H7 (cell line): ENCODE results near the gene SEC31A. TPM values are rescaled to one million over a fixed set of nuclear protein-coding genes. Genes with fewer than 3 reads are reported as not detected.
A peak's percentile ranks its signal among the peaks of the same experiment; 100 is the strongest.

ENCODE experiments used
- DNase-seq: peaks from one replicate; pipeline ENCODE4 v3.0.0; 2012
- H3K27me3 ChIP-seq: 2 replicates; pipeline ENCODE4 v1.6.0; 2011; ENCODE audit warnings: mild to moderate bottlenecking, low read length; ENCODE audit not compliant: control insufficient read depth, insufficient read depth
- H3K36me3 ChIP-seq: replicated peaks from 2 replicates; pipeline ENCODE4 v1.5.1; 2011; ENCODE audit warnings: low read length; ENCODE audit not compliant: control insufficient read depth, insufficient read depth
- H3K4me3 ChIP-seq: 2 replicates; pipeline ENCODE4 v1.5.1; 2011; ENCODE audit warnings: low read depth, mild to moderate bottlenecking, control low read depth, low read length, moderate library complexity; ENCODE audit not compliant: insufficient read depth
- total RNA-seq: library from RNA; depleted of rRNA; stranded (reverse); fragments of >200 nt; shearing (Covaris generic); gene quantifications from 2 replicates; pipeline ENCODE4 v1.2.3, GENCODE V29; 2014

The SEC31A gene
- total RNA-seq, 1 experiment from 2014 or later: 117 TPM

DNA sequence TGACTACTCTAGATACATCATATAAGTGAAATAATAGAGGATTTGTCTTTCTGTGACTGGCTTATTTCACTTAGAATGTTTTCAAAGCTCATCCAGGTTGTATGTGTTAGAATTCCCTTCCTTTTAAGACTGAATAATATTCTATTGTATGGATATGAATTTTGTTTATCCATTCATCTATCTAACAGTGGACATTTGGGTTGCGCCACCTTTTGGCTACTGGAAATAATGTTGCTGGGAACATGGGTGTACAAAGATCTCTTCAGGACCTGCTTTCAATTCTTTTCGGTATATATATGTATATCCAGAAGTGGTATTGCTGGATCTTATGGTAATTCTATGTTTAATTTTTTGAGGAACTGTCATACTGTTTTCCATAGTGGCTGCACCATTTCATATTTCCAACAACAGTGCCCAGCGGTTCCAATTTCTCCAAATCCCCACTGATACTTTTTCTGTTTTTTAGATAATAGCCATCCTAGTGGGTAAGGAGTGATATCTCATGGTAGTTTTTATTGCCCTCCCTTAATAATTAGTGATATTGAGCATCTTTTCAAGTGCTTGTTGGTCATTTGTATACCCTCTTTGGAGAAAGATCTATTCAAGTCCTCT, 88.9 kb downstream of the SEC31A start:
- peaks cover 67% of the 10 kb centered on the region for H3K27me3 ChIP-seq
- DNase-seq: no peak
- no peak overlapping the region for H3K4me3 ChIP-seq
- H3K36me3 ChIP-seq: no peaks in the 10 kb centered on the region

DNA sequence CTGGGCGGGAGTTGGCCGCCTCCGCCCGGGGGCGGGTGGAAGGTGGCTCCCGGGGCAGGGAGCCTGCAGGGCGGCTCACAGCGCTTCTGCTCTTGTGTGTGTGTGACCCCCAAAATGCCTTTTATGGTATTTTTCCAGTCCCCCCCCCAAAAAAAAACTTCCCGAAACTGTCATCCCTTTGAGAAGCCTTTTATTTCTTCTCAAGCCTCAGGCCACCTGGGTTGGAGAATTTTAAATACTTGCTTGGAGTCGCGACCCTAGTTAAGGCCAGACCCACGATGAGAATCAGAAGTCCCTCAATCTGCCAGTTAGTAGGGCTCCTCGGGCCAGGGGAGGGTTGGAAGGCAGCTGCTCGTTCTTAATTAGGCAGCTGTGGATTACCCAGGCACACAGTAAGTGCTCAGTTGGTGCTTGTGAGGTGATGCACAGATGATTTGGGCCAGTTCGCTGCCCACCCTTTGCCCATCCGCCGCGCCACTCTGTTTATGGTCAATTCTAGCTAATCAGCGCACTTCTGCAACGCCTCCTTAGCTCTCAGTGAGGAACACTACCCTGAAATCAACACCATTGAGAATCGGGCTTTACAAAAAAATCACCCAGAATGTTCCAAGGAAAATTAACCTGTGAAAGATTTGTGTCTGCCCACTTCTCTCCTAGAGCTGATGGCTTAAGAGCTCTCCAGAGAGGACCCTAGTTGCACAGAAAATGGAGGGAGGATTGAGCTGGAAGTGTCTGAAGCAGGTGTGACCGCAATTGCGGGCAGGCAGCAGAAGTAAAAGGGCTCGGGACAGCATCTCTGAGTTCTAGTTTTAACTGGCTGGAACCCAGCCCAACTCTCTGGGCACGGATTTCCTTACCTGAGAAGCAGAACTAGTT, 91.7 kb downstream of the SEC31A start:
- Histone ChIP-seq H3K4me3 (peak overlapping the region; percentile 59), H3K36me3 (no peaks in the 10 kb centered on the region), H3K27me3 (peaks cover 80% of the 10 kb centered on the region)
- peak; percentile 59 for DNase-seq

- peak within 1 kb of the TSS; percentile 59 for H3K4me3 ChIP-seq
- peaks cover 86% of the 10 kb centered on the region for H3K27me3 ChIP-seq
- no peaks in the 10 kb centered on the region for H3K36me3 ChIP-seq
- peak; percentile 92 for DNase-seq
Measured at GRCh38 chr4:82798168-82799005, 92.6 kb downstream of the SEC31A start, which contains the start of gene SCD5. TSS of gene SCD5 (minus strand) at chr4:82798796. CDS start at chr4:82798537, 259 bp downstream.

DNA sequence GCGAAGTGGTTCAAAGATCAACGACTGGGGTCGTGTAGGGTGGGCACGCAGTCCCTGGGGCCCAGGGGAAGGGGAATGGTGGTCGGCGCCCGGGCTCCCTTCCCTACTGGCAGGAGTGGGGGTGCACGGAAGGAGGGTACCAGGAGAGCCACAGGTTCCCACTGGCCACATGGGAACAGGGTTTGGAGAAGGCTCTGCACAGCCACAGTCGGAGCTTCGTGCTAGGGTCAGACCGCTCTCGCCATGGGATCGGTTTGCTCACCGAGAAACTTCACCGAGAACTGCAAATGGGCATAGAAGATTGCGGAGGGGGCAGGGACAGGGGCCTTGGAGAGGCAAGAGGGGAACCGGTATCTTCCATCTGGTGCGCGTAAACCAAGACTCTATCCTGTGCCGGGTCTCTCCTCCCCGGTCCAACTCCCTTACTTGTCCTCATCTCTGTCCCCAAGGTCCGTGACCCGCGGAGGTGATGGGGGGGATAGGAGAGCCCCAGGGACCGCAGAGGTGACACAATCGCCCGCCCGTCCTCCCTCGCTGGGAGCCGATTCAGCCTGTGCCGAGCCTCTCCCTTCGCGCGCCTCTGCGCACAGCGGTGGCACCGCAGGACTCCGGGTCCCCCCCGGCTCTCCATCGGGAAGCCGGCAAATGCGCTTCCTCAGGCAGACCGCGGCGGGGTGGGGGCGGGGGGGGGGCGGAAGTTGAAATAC, 93.4 kb downstream of the SEC31A start:
- Histone ChIP-seq H3K4me3 (peak overlapping the region; percentile 59), H3K36me3 (no peaks in the 10 kb centered on the region), H3K27me3 (peaks cover 89% of the 10 kb centered on the region)
- peak; percentile 77 for DNase-seq

DNA sequence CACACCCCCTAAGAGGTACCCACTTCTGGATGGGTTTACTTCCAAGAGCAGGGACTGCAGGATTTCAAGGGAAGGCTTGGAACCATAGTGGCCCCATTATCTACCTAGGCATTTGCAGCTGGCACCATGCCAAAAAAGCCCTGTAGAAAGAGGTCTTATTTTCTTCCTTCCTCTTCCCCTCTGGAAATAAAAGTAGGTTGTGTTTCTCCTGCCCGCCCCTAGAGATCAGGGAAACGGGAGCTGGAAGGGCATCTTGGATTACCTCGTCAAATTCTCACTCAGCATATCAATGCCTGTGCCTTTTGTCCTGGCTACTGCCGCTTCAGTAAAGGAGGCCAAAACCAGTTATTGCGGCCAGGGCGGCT, 93.9 kb downstream of the SEC31A start:
- peak overlapping the region; percentile 59; the same call in 1 of the 2 replicates for H3K4me3 ChIP-seq
- peaks cover 91% of the 10 kb centered on the region for H3K27me3 ChIP-seq
- H3K36me3 ChIP-seq: no peaks in the 10 kb centered on the region
- peak; percentile 82 for DNase-seq

- no peak for DNase-seq
- Histone ChIP-seq H3K4me3 (no peak overlapping the region), H3K36me3 (no peaks in the 10 kb centered on the region), H3K27me3 (peaks cover 90% of the 10 kb centered on the region)
Measured at GRCh38 chr4:82792912-82793649, 97.9 kb downstream of the SEC31A start.

DNA sequence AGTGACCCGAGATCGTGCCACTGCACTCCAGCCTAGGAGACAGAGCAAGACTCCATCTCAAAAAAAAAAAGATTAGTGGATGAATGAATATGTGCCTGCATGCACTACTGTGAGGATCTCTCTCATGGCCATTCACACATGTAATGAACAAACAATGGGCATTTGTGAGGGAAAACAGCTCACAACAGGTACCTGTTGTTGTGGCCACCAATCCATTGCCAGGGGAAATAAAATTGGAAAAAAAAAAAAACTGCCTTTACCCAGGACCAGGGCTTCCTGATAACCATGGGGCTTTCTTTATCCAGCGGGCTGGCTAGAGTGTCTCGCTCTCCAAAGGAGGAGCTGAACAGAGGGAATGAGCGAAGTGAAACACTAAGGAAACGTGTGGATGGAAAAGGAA, 99.8 kb downstream of the SEC31A start:
- H3K36me3 ChIP-seq: no peaks in the 10 kb centered on the region
- peaks cover 88% of the 10 kb centered on the region for H3K27me3 ChIP-seq
- no peak overlapping the region for H3K4me3 ChIP-seq
- no peak for DNase-seq

GRCh38 chr4:82790060-82790660, 100.8 kb downstream of the SEC31A start:
- no peak for DNase-seq
- Histone ChIP-seq H3K27me3 (peaks cover 82% of the 10 kb centered on the region), H3K36me3 (no peaks in the 10 kb centered on the region), H3K4me3 (no peak overlapping the region)

DNA sequence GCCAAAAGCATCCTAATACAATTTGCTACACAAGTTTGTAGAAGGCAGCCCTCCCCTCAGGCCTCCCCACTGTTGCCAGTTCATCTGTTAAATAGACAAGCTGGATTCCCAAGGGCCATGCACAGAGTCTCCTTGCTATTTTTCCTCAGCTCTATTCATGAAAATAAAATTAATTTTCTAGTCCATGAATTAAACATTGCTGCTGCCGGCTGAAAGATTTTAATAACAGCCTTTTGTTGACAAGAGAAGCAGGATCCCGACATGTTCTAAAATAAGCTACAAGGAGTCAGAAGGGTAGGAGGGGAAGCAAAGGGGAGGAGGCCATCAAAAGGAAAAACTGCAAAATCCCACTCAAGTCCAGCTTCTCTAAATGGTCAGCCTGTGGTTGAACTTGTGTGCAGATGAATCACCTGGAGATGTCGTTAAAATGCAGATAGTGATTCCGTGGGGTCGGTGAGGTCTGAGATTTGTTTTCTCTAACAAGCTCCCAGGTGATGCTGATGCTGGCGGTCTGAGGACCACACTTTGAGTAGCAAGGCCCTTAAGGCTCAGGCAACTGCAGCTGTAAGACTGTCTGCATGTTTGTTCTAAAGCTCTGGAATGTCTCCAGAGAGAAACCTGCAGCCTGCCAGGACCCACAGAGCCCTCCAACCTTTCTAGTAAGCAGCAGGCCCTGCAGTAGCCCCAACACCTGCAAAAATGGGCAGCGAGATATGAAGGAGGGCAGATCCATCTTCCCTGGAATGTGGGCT, 101.8 kb downstream of the SEC31A start:
- Histone ChIP-seq H3K36me3 (no peaks in the 10 kb centered on the region), H3K4me3 (no peak overlapping the region), H3K27me3 (peaks cover 84% of the 10 kb centered on the region)
- DNase-seq: no peak

GRCh38 chr4:82787342-82787741, 103.6 kb downstream of the SEC31A start:
- Histone ChIP-seq H3K4me3 (no peak overlapping the region), H3K36me3 (no peaks in the 10 kb centered on the region), H3K27me3 (peaks cover 80% of the 10 kb centered on the region)
- no peak for DNase-seq

GRCh38 chr4:82786828-82787227, 104.1 kb downstream of the SEC31A start:
- Histone ChIP-seq H3K4me3 (no peak overlapping the region), H3K27me3 (peaks cover 78% of the 10 kb centered on the region), H3K36me3 (no peaks in the 10 kb centered on the region)
- DNase-seq: no peak

GRCh38 chr4:82785611-82786400, 105.1 kb downstream of the SEC31A start:
- H3K27me3 ChIP-seq: peaks cover 71% of the 10 kb centered on the region
- DNase-seq: peak; percentile 34
- H3K4me3 ChIP-seq: no peak overlapping the region
- H3K36me3 ChIP-seq: no peaks in the 10 kb centered on the region
